ENCODE measurements around the gene CHST6.
"Not testable (repeated sequence)": the region's sequence is repeated elsewhere in the genome, so short reads cannot be mapped to it uniquely, and the experiment has no call there.

CHST6 gene

DNA sequence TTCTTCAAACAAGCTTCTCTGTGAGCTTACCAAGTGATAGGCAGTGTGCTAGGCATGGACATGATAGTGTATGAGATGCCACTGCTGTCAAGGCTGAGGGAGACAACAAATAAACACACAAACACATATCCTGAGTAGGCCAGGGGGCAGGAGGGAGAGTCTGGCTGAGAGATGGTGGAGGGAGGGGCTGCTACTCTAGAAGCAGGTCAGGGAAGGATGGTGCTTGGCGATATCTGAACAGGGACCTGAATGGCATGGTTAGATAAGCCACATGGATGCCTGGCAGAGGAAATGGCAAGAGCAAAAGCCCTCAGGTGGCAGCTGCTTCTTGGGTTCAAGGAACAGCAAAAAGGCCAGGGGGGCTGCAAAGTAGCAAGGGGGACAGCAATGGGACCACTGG lies 8.6 kb upstream of the CHST6 start:
- DNase-seq (ENCODE audit: low read depth in 2 of 2): no peak

DNA sequence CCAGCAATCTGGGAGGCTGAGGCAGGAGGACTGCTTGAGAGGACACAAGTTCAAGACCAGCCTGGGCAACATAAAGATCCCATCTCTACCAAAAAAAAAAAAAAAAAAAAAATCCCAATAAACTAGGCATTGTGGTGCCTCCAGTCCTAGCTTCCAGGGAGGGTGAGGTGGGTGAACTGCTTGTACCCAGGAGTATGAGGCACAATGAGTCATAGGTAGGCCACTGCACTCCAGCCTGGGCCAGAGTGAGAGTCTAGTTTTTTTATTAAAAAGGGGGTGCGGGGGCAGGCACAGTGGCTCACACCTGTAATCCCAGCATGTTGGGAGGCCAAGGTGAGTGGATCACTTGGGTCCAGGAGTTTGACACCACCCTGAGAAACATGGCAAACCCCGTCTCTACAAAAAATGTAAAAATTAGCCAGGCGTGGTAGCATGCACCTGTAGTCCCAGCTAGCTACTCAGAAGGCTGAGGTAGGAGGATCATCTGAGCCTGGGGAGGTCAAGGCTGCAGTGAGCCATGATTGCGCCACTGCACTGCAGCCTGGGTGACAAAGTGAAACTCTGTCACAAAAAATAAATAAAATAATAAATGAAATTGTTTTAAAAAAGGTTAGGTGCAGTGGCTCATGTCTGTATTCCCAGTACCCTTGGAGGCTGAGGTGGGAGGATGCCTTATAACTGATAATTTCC lies 7.8 kb upstream of the CHST6 start:
- no peak for DNase-seq (ENCODE audit: low read depth in 2 of 2)

DNA sequence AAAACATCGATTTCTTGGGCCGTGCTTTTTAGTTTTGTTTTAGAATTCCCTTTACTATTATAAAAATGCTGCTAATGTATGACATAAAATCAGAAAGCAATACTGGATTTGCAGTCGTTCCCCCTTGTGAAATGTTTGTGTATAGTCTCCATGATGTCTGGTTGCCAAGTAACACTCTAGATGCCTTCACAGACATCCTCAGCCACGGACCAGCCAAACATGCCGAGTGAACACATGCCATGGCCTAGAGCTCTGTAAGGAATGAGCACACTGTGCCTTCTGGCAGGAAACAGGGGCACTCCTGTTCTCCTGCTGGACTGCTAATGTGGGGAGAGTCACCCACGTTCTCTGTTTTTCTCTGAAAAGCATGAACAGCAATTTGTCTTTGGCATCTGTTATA lies 6.6 kb upstream of the CHST6 start:
- not testable (repeated sequence) for DNase-seq (ENCODE audit: low read depth in 2 of 2)

DNA sequence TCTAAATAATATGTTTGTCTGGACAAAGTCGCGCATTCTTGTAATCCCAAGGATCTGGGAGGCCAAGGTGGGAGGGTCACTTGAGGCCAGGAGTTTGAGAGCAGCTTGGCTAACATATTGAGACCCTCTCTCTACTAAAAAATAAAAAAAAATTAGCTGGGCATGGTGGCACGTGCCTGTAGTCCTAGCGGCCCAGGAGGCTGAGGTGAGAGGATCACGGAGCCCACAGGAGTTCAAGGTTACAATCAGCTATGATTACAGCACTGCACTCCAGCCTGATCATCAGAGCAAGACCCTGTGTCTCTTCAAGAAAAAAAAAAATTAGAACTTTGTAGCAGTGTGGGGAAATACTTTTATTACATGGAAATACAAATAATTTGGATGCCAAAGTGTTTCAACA lies 6.1 kb upstream of the CHST6 start:
- no peak for DNase-seq (ENCODE audit: low read depth in 2 of 2)

DNA sequence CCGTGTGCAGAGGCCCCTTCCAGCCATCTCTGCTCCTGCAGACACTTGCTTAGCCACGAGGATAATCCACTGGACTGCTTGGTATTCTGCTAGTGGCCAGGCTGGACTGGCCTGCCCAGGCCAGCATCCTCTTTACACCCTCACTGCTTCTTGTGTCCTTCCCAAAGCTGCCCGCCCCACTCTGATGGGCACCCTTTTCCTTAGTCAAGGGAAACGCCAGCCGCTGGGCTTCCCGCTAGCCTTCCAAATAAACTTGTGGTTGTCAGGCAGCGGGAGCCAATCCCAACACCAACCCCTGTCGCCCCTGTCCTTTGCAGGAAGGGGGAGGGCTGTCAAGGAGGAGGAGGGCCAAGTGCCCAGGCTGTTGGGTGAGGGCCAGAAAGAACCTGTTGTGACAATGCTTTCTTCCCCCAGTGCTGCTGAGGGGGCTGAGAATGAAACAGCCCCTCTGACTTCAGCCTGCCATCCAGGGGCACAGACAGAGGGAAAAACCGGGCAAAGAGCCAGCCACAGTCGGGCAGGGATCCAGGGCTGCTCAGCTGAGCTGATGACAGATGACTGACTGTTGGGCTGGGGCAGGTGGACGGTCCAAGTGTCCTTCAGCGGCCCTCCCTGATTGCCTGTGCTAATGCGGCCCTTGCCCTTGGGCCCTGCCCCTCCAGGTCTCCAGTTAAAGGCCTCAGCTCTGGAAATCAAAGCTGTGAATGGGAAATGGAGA lies 3.5 kb upstream of the CHST6 start:
- not testable (repeated sequence) for DNase-seq (ENCODE audit: low read depth in 2 of 2)

DNA sequence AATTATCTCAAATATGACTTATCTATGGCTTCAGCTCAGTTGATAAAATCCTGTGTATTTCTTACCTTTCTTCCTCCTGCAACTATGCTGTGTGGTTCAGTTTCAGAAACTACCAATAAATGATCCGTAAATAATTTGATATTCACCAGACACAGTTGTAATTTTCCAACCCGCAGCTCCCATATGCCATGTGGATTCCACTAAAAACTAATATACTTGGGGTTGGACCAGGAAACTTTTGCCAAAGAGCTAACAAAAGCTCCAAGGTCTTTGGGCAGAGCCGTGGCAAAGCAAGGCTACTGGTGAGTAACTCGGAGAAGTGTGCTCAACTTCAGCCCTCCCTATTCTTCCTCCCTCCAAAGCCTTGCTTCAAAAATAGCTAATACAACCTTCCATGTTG lies 2.3 kb upstream of the CHST6 start:
- DNase-seq (ENCODE audit: low read depth in 2 of 2): no peak

DNA sequence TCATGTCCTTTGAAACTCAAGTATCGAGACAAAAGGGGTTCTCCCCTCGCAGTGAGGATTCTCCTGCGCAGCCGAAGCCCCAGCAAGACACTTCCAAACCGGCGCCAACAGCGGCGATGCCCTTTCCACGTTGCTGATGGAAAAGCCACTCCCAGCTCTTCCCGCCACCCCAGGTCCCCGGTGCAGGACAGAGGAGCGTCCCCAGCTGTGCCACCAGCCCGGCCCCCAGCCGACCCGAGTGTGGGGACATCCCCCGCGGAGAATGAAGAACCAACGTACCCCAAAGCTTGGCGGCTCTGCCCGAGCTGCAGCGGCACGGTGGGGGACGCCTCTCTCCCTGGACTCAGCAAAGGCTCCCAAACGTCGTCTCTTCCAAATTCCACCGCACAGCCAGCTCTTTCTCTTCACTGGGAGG lies 573 bp downstream of the CHST6 start:
- no peak for DNase-seq (ENCODE audit: low read depth in 2 of 2)

DNA sequence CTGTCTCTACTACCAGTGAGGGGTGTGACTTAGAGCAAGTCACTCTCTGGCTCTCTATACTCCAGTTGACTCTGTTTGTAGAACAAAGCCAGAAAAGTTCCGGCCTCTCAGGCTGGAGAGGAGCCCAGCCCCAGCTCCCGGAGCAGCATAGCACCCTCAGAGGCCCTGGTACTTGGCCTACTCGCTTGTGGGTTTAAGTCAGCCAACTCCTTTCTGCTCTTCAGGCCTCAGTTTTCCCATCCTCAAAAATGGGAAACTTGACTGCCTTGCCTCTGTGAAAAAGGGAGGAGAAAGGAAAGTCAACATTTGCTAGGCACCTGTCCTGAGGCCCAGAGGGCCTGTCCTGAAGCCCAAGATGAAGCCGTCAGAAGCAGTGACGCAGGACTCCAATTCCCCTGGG lies 1.1 kb downstream of the CHST6 start:
- no peak for DNase-seq (ENCODE audit: low read depth in 2 of 2)

DNA sequence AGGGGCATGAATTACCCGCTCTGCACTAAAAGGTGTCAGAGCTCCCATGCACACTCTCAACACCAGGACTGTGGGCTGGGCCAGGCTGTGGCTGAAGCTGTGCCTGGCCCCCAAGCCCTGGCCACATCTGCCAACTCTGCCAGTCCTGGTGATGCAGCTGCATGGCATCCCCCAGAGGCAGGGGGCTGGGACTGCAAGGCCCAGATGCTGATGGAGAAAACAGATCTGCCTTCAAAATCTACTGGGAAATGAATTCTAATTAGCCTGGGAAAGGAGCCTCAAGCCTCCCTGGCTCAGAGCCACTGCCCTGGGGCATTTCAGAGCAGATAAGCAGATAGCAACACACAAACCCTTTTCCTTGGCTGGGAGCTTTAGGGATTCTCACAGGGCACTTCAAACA lies 3.4 kb downstream of the CHST6 start:
- no peak for DNase-seq (ENCODE audit: low read depth in 2 of 2)

DNA sequence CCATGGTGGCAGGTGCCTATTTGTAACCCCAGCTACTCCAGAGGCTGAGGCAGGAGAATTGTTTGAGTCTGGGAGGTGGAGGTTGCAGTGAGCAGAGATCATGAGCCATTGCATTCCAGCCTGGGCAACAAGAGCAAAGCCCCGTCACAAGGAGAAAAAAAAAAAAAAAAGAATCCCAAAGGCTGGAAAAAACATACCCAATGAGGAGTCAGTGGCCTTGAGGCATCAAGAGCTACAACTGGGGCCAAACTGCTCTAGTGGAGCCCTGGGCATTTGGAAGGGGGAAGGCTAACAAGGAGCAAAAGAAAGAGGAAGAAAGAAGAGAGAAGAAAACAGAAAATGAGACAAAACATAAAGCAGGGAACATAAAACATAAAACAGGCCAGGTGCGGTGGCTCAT lies 6.9 kb downstream of the CHST6 start:
- DNase-seq (ENCODE audit: low read depth in 2 of 2): no peak

DNA sequence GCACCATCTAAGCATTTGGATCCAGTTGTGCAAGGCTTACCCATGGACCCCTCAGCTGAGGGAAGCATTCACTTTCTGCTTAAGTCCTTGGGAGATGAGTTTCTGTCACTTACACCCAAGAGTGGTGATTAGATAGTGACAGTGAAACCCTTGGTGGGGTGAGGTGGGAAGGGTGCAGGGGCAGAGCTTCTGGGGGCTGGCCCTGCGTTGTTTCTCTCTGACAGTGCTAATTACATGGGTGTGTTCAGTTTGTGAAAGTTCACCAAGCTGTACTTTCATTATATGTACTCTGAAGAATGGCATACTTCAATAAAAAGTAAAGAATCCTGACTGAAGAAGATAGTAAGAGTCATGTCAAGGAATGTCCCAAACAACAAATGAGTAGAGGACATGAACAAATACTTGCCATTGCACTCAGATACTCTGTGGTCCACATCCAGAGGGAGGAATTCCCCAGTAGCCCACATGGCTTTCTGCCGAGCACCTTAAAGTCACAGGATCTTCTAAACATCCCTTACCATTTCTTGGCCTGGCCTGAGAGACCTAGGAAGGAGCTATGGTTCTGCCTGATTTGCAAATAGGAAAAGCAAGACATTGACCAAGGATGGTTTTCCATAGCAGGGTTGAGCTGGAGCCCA lies 8.4 kb downstream of the CHST6 start:
- no peak for DNase-seq (ENCODE audit: low read depth in 2 of 2)

DNA sequence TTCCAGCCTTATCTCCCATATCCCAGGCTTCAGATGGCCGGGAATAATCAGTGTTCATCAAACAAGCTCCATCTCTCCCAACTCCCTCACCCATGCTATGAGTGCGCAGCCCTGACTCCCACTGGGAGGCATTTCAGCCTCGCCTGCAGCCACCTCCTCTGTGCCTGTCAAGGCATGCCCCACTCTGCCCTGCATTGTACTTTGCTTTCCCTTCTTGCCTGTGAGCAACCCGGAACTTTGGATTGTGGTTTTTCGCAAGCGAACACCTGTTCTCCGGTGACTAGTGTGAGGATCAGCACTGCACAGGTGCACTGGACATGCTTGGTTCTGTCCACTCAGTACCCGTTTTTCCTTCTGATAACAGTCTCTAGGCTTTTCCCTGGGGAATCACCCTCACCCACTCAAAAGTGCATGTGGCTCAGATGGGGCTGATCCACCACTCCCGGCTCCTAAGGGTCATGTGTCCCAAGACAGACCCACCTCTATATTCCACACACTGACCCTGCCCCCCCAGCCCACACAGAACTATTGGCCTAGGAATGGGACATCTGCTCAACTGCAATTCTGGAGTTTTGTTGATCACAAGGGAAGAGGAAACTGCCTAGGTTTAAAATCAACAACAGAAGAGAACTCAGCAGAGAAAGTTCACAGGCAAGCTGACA lies 9.1 kb downstream of the CHST6 start:
- DNase-seq (ENCODE audit: low read depth in 2 of 2): no peak

DNA sequence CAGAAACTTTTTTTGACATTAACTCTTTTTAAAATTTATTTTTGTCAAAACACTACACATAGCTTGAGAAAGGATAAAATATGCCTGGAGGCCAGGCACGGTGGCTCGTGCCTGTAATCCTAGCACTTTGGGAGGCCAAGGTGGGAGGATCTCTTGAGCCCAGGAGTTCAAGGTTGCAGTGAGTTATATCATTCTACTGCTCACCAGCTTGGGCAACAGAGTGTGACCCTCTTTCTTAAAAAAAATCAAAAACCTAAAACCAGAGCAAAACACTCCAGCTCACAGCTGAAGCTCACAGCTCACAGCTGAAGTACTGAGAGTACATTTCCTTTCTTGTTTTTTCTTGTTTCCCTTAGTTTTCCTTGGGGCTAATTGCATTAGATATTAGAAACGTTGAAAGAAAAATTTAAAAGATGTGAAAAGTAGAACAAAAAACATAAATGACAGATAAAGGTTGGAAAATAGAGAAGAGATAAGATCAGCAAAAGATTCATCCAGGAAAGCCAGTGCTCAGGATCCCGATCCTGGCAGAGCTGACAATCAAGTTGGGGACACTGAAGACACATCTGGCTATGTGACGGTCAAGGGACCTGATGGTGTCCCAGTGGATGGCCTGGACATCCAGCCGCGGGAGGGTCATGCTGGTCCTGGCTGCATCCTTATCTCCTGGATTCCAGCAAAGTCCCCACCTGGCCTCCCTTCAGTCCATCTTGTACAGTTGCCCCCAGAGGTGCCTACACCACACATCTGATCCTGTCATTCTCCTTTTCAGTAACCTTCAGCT lies 9.8 kb downstream of the CHST6 start:
- DNase-seq (ENCODE audit: low read depth in 2 of 2): no peak

DNA sequence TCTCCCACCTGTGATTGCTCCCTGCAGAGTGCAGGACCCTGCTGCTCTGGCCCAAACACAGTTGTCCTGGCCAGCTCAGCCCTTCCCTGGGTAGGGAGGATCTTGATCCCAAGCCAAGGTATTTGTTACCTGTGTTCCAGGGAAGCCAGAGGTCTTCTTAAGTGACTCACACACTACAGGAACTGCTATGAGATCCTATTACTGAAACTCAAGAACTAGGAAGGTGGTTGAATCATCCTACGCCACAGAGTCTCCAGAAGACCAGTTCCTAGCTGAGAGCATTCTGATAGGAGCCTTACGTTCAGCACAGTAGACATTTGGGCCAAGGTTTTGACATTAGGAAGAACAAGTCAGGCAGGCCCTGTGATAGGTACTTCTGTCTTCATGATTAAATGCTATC lies 12.0 kb downstream of the CHST6 start:
- no peak for DNase-seq (ENCODE audit: low read depth in 2 of 2)

DNA sequence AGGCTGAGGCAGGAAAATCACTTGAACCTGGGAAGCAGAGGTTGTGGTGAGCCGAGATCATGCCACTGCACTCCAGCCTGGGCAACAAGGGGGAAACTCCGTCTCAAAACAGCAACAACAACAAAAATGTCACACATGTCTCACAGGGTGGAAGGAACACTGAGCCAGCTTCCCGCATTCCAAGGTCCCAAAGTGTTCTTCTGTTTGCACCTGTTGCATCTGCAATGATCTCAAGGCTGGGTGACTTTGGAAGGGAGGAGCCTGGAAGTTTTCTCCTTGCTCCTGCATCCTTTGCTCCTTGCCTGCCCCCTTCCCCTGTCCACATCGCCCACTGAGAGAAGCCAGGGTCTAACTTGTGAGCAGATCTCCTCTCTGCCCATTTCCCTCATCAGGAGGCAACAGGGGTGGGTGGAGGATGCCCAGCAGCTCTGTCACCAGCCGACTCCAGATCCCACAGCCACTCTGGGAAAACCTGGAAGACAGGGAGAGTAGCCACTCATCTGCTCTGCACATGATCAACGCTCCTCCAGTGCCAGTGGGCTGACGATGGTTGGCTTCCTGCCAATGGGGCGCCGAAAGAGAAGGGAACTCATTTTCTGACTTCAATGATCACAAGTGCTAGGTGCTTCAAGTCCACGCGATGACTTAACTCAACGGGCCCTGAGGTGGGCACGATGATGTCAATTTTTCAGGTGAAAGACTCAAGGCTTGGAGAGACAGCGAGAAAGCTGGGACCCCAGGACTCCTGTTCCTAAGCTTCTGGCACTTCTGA lies 12.6 kb downstream of the CHST6 start:
- DNase-seq (ENCODE audit: low read depth in 2 of 2): no peak

DNA sequence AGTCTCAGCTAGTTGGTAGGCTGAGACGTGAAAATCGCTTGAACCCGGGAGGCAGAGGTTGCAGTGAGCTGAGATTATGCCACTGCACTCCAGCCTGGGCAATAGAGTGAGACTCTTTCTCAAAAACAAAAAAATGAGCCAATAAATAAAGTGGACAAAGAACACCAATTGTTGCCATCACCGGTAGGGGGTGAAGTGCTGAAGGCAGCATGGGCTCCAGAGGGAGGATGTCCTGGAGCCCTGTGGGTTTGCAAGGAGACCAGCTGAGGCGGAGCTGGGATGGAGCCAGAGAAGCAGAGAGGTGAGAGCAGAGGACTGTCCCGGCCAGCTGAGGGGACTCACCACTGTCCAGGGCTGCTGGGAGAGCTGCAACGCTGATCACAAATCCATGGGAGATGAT lies 13.8 kb downstream of the CHST6 start:
- no peak for DNase-seq (ENCODE audit: low read depth in 2 of 2)

DNA sequence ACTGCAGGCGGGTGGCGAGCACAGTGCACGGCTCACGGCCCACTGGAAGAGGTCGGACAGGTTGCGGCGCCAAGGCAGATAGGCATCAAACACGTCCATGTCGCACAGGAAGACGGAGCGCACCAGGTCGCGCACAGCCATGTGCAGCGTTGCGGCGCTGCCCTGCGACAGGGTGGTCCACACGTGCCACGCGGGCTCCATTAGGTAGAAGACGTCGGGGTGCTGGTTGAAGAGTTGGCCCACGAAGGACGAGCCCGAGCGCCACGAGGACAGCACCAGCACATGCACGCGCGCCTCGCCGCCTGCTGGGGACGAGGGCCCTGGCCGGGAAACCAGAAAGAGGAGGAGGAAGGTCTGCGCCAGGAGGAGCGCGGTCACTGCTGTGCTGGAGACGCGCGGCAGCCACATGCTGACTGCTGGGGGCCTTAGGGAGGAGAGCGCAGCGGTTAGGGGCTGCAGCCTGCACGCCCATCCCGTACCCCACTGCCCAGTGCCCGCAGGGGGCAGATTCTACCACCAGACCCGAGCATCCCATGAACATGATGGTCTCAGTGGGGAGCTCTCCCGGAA lies 15.7 kb downstream of the CHST6 start:
- DNase-seq (ENCODE audit: low read depth in 2 of 2): no peak

DNA sequence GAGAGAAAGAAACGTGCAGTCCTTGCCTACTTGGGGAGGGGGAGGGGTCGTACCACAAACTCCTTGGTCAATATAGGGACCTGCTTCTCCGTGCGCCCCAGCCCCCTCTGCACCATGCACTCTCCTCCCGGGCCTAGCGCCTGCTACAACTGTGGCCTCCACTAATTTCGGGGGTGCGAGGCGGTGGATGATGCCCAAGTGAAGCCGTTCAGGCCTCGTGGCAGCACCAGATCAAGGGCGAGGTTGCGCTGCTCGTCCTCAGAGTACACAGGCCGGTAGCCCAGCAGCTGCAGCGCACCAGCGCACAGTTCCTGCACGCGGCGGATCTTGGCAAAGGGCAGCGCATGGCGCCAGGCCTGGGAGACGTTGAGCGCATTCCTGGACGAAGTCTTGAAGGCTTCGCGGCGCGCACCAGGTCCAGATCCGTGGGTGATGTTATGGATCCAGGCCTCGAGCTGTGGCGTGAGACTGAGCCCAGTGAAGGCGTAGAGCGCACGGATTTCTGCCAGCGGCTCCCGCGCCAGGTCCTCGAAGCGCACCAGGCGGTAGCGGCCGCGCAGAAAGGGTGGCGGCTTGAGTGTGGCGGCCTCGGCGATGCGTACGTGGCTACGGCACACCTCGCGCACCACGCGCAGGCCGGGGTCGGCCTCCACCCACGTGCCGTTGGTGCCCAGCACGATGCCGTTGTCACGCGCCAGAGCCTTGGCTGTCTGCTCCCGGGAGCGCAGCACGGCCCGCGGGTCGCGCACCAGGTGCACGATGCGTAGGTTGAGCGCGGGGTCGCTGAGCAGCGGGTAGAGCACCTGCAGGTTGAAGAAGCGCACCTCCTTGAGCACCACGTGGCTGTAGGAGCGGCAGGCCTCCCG lies 16.5 kb downstream of the CHST6 start:
- no peak for DNase-seq (ENCODE audit: low read depth in 2 of 2)

DNA sequence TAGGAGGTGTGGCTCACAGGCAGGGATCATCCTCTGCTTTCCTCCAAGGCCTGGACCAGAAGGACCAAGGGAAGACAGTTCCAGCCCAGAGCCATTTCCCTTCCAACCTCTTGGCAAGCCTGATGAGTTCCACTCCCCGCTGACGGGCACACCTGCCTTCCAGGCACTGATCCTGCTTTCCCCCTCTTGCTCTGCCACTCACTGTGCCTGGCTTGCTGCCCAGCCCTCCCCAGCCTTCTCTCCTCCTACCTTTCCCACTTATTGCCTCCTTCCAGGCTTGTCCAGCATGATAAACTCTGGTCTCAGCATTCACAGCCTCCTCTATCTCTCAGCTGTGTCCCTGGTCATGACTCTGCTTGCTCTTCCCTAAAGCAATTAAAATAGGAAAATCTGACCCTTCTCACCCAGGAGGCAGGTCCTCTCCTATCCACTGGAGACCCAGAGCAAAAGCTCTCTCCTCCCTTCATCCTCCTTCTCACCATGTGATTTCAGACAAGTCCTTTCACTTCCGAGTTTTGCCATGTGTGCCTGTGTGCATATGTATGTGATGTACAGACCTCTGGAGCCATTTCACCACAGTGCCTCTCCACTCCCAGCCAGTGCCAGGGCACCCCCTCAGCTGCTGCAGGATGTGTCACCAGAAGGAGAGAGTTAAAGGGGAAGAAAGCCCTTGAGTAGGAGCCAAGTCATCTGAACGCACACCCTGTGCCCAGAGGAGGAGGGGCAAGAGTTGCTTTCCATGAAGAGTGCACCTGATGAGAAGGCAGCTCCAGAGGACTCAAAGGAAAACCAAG lies 17.4 kb downstream of the CHST6 start:
- DNase-seq (ENCODE audit: low read depth in 2 of 2): no peak

All from stimulated activated CD8-positive, alpha-beta memory T cell treated with anti-CD3 and anti-CD28 coated beads, Interleukin-2, amount 100 ng/mL, for 1 hour (primary cell).